K562 (cell line): ENCODE data around the gene STIM1. TPM values are rescaled to one million over a fixed set of nuclear protein-coding genes. Genes with fewer than 3 reads are reported as not detected.

Experiments
- ATAC-seq: fragments of 200-7000 bp; cut with Tn5 transposase; 3 replicates; pipeline ENCODE4 v1.9.1; 2020; ENCODE audit warnings: moderate library complexity
- BruUV-seq: library from RNA; stranded (reverse); fragments of 400-500 nt; replicated peaks from 2 replicates; lab custom pipeline; 2021; lab: Mats Ljungman, UMichigan
- CTCF ChIA-PET: fragments of 300-600 bp; formaldehyde crosslinking; extraction: SDS; loops from one replicate; lab custom pipeline; 2021; ENCODE audit warnings: low intra/inter-chr PET ratio; lab: Yijun Ruan, JAX
- POLR2A ChIA-PET: fragments of 300-600, 350-650 bp; sonication (Branson Sonifier 250); formaldehyde crosslinking; extraction: SDS; loops from one replicate; lab custom pipeline; 2021; ENCODE audit warnings: antibody characterized with exemption, inconsistent platforms; lab: Yijun Ruan, JAX
- DNase-seq, 4 experiments: peaks; one replicate each; pipeline versions ENCODE4 v3.0.0 to v3.0.0-alpha.2; 2011 to 2018; ENCODE audit warnings: low spot score in 3 of 4, mixed read lengths in 3 of 4; ENCODE audit errors: extremely low read depth in 1 of 4
- FAIRE-seq: peaks from 2 replicates; lab custom pipeline; 2011; peaks lifted over from hg19 to GRCh38; lab: Jason Lieb, UNC
- H2AFZ ChIP-seq: 2 replicates; pipeline ENCODE4 v1.6.0; 2011; ENCODE audit warnings: low read depth, low read length, control low read depth, inconsistent platforms
- H3K27ac ChIP-seq: fragments of 200-600 bp; 3 replicates; pipeline ENCODE4 v1.8.0; 2011; ENCODE audit warnings: low read depth, mild to moderate bottlenecking, control low read depth, inconsistent platforms, low read length, moderate library complexity, mixed read lengths; ENCODE audit errors: extremely low read depth
- H3K27me3 ChIP-seq, 2 experiments: fragments of 300-600 bp in 1 of 2; 2 replicates in 1 of 2; 3 replicates in 1 of 2; pipeline versions ENCODE4 v1.6.0 to v1.8.0; 2011; ENCODE audit warnings: inconsistent platforms in 2 of 2, low read length in 2 of 2, mild to moderate bottlenecking in 1 of 2, mixed read lengths in 1 of 2, moderate library complexity in 1 of 2; ENCODE audit not compliant: control insufficient read depth in 2 of 2, insufficient read depth in 2 of 2
- H3K36me3 ChIP-seq: fragments of 300-600 bp; 3 replicates; pipeline ENCODE4 v1.8.0; 2011; ENCODE audit warnings: mild to moderate bottlenecking, low read length, inconsistent platforms; ENCODE audit not compliant: control insufficient read depth, insufficient read depth
- H3K4me1 ChIP-seq, 2 experiments: fragments of 200-600 bp in 1 of 2; replicated peaks in 1 of 2; 2 replicates in 1 of 2; 3 replicates in 1 of 2; pipeline versions ENCODE4 v1.5.1 to v1.8.0; 2011; ENCODE audit warnings: inconsistent platforms in 2 of 2, low read length in 2 of 2, mild to moderate bottlenecking in 1 of 2, mixed read lengths in 1 of 2, moderate library complexity in 1 of 2; ENCODE audit not compliant: control insufficient read depth in 2 of 2, insufficient read depth in 2 of 2
- H3K4me2 ChIP-seq: 2 replicates; pipeline ENCODE4 v1.6.1; 2011; ENCODE audit warnings: low read length, control low read depth, inconsistent platforms, mixed read lengths; ENCODE audit not compliant: insufficient read depth
- H3K4me3 ChIP-seq: fragments of 200-600 bp; sonication (generic), shearing (Covaris generic); 2 replicates; pipeline ENCODE4 v1.5.1; 2016; ENCODE audit warnings: control low read depth, inconsistent platforms
- H3K79me2 ChIP-seq: fragments of 200-600 bp; 3 replicates; pipeline ENCODE4 v1.8.0; 2011; ENCODE audit warnings: low read length, inconsistent platforms; ENCODE audit not compliant: control insufficient read depth, insufficient read depth
- H3K9ac ChIP-seq, 2 experiments: 2 replicates each; pipeline versions ENCODE4 v1.6.0 to v1.6.1; 2011; ENCODE audit warnings: low read depth in 2 of 2, low read length in 2 of 2, control low read depth in 1 of 2, inconsistent platforms in 1 of 2, mild to moderate bottlenecking in 1 of 2, mixed read lengths in 1 of 2; ENCODE audit not compliant: insufficient read depth in 1 of 2
- H3K9me1 ChIP-seq: one replicate; pipeline ENCODE4 v1.6.0; 2011; ENCODE audit warnings: inconsistent platforms, mild to moderate bottlenecking, low read length, moderate library complexity; ENCODE audit not compliant: control insufficient read depth, insufficient read depth
- H3K9me3 ChIP-seq: replicated peaks from 2 replicates; pipeline ENCODE4 v1.5.1; 2011; ENCODE audit warnings: low read depth, low read length, inconsistent platforms; ENCODE audit not compliant: control insufficient read depth, insufficient read depth
- H4K20me1 ChIP-seq: replicated peaks from 2 replicates; pipeline ENCODE4 v1.6.1; 2011; ENCODE audit warnings: low read length, inconsistent platforms, mixed read lengths; ENCODE audit not compliant: control insufficient read depth, insufficient read depth
- CC2D1A ChIP-seq: fragments of 450-650 bp; IDR thresholded peaks from 2 replicates; pipeline ENCODE4 v1.6.1; 2017; ENCODE audit warnings: mild to moderate bottlenecking
- FOS ChIP-seq: IDR thresholded peaks from 3 replicates; pipeline ENCODE4 v1.6.1; 2011; ENCODE audit not compliant: insufficient read length; ENCODE audit errors: extremely low read depth
- PREB ChIP-seq: sonication (generic); formaldehyde crosslinking; IDR thresholded peaks from 2 replicates; pipeline ENCODE4 v1.8.1; 2023; ENCODE audit warnings: mild to moderate bottlenecking, missing genetic modification reagents
- SMARCA4 ChIP-seq: fragments of 450-650 bp; IDR thresholded peaks from 2 replicates; pipeline ENCODE4 v1.6.1; 2016
- SMARCA5 ChIP-seq: fragments of 450-650 bp; IDR thresholded peaks from 2 replicates; pipeline ENCODE4 v1.6.1; 2016
- ZNF354B ChIP-seq: fragments of 250-450 bp; sonication (Bioruptor Pico); IDR thresholded peaks from 2 replicates; pipeline ENCODE4 v1.4.0; 2020
- ZNF584 ChIP-seq: fragments of 200-800 bp; sonication (Bioruptor generic); IDR thresholded peaks from 2 replicates; pipeline ENCODE4 v1.6.1; 2016; ENCODE audit warnings: low read depth, mild to moderate bottlenecking, missing genetic modification characterization, missing compliant biosample characterization
- WGBS: fragments of 100-300 bp; shearing (Covaris generic); methylation state at CpG from one replicate; pipeline ENCODE4 v1.1.6; 2016; ENCODE audit warnings: low coverage, mixed read lengths; ENCODE audit not compliant: insufficient coverage; ENCODE audit errors: missing lambda C conversion rate; 5-methylcytosine and 5-hydroxymethylcytosine counted together
- in situ Hi-C: fragments of 300-500 bp; cut with MboI; formaldehyde crosslinking; loops from 4 replicates; pipeline ENCODE4 v1.15.0; 2018; ENCODE audit warnings: inconsistent platforms, mixed read lengths
- intact Hi-C: fragments of 100-400 bp; cut with micrococcal nuclease; formaldehyde crosslinking; loops from 2 replicates; pipeline ENCODE4 v1.14.2; 2022
- polyA plus RNA-seq, 8 experiments: library from polyadenylated mRNA; depleted of rRNA in 4 of 8; stranded (reverse) in 5 of 8; unstranded in 3 of 8; fragments of >200 nt; fragmentation: Nextera tagmentation in 2 of 8; fragmentation: Illumina TruSeq in 1 of 8; extraction: Ambion mirVana in 2 of 8; extraction: Trizol in 1 of 8; gene quantifications; 2 replicates each; pipeline versions ENCODE4 v1.2.1 to v1.2.3, GENCODE V29; 2011 to 2014; ENCODE audit warnings: inconsistent platforms in 1 of 8, missing spikeins in 1 of 8
- total RNA-seq, 7 experiments: library from RNA; depleted of rRNA in 6 of 7; stranded (reverse); fragments of >200 nt in 6 of 7; fragmentation: Illumina TruSeq in 2 of 7; extraction: Trizol in 2 of 7; gene quantifications; 2 replicates each; pipeline versions ENCODE4 v1.2.1 to v1.2.3, GENCODE V29; 2011 to 2021; ENCODE audit warnings: low replicate concordance in 1 of 7

The STIM1 gene
- total and polyA plus RNA-seq, 9 of the 15 experiments (the other 6 are each of a cell fraction or from before 2014, with no cell fraction given): 7.7 to 50.5 (median 22.5) TPM

- intact Hi-C loops: no loop called here
- ATAC-seq (no peak), DNase-seq (no peak)
- no peak overlapping the region for H3K4me3 ChIP-seq
- no TSS peak for BruUV-seq
- CTCF ChIA-PET: no interaction called here
- WGBS: 56% methylated on average over 2 of the region's 2 CpGs
- in situ Hi-C loops: no loop called here
- H3K9me1 ChIP-seq: no peaks in the 10 kb centered on the region
- no peak overlapping the region for H3K9ac ChIP-seq
- peaks cover 8 to 9% of the 10 kb centered on the region in 2 experiments; a peak in 3 of 5 replicates for H3K4me1 ChIP-seq
- no peaks in the 10 kb centered on the region; the same call in 1 of the 2 replicates for H4K20me1 ChIP-seq
- no peak overlapping the region for H3K4me2 ChIP-seq
- no peak for TF ChIP-seq SMARCA5
- TF ChIP-seq ZNF584 (CRISPR knock-in tag): no peak
- no peak for TF ChIP-seq FOS
- TF ChIP-seq SMARCA4: no peak
- no peak for TF ChIP-seq PREB (CRISPR knock-in tag)
- no peak for TF ChIP-seq CC2D1A
- TF ChIP-seq ZNF354B: no peak
- TF ChIP-seq, all 486 proteins: peak for 0
- H3K27me3 ChIP-seq: no peaks in the 10 kb centered on the region
- FAIRE-seq: no peak
- POLR2A ChIA-PET: interaction anchor here (0.7 kb wide), 1 partner anchor 117 kb away, joined by 3 read pairs; no protein-coding TSS in a partner anchor
- H3K27ac ChIP-seq: no peak overlapping the region
- H3K9me3 ChIP-seq: no peaks in the 10 kb centered on the region
- peaks cover 12% of the 10 kb centered on the region for H3K79me2 ChIP-seq
- no peaks in the 10 kb centered on the region for H3K36me3 ChIP-seq
- no peak overlapping the region for H2AFZ ChIP-seq
These were observed 163.2 kb downstream of the STIM1 start for GRCh38 chr11:4018641-4019040.
